ENCODE results near the gene VPS13C. TPM values are rescaled to one million over a fixed set of nuclear protein-coding genes. Genes with fewer than 3 reads are reported as not detected.

VPS13C gene
- total and polyA plus RNA-seq, 2 experiments from 2014 or later: 8.7 to 21.7 TPM

DNA sequence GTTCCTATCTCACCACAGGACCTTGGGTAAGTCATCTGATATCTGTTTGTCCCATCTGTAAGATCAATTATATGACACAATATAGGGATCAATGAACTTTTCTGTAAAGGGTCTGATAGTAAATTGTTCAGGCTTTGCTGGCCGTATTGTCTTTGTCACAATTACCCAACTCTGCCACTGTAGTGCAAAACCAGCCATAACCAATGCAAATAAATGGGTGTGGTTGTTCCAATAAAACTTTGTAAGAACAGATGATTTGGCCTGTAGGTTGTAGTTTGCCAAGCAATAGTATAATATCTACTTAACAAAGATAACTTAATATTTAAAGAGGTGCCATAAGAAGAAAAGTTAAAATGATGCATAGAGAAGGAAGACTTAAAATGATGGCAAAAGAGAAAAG lies 210.8 kb downstream of the VPS13C start:
- 0 out of 2 replicates have a peak, but pooled peaks cover 10% of the 10 kb centered on the region for H3K36me3 ChIP-seq (ENCODE audit: low read depth)
- no peak overlapping the region for H3K9ac ChIP-seq
- TF ChIP-seq EZH2 (IDR thresholded peaks at IDR 0.05; ENCODE audit: insufficient read depth, poor library complexity, severe bottlenecking) (no peak), EZH2phosphoT487 (IDR thresholded peaks at IDR 0.05; ENCODE audit: insufficient read depth, low read depth) (no peak)
- no peaks in the 10 kb centered on the region for H3K9me2 ChIP-seq (ENCODE audit: insufficient read depth)
- H3K9me3 ChIP-seq (ENCODE audit: low read depth): no peaks in the 10 kb centered on the region
- no peak overlapping the region for H3K4me2 ChIP-seq (ENCODE audit: unreplicated experiment)
- H3K27ac ChIP-seq: no peak overlapping the region
- no peaks in the 10 kb centered on the region for H3K4me1 ChIP-seq (ENCODE audit: insufficient read depth)
- H3K79me2 ChIP-seq (ENCODE audit: insufficient read depth): no peaks in the 10 kb centered on the region
- in situ Hi-C loops (cut with MboI): loop anchor here (25.0 kb wide), 1 partner anchor 787 kb away; no protein-coding TSS in a partner anchor
- H3K4me3 ChIP-seq: no peak overlapping the region
- H3F3A ChIP-seq (ENCODE audit: insufficient read depth): no peaks in the 10 kb centered on the region
- H2AFZ ChIP-seq: no peak overlapping the region
- H4K20me1 ChIP-seq (ENCODE audit: insufficient read depth): no peaks in the 10 kb centered on the region
- DNase-seq: no peak
- WGBS, 2 experiments (ENCODE audit: low coverage in 1 of 2, low lambda C conversion rate in 2 of 2, missing lambda C conversion rate in 2 of 2): 95 to 97% methylated on average over 1 of the region's 1 CpG
- no peaks in the 10 kb centered on the region for H3K27me3 ChIP-seq (replicated peaks; ENCODE audit: insufficient read depth)

DNA sequence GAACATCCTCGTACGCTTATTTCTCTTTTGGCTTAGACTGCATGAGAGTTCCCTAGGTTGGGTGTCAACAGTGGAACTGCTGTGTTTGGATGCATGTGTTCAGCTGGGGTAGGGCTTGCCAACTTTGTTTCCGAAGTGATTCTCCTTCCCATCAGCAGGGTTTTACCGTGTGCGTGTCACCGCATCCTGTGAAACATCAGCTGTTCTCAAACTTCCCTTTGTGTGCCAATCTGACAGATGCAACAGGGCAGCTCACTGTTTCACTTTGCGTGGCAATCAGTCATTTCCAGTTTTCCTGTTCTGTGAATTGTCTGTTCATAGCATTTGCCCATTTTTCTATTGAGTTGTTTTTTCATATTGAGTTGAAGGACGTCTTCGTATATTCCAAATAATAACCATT lies 218.8 kb downstream of the VPS13C start:
- no peaks in the 10 kb centered on the region for H3K27me3 ChIP-seq (replicated peaks; ENCODE audit: insufficient read depth)
- no peak overlapping the region for H3K4me3 ChIP-seq
- no peaks in the 10 kb centered on the region for H3F3A ChIP-seq (ENCODE audit: insufficient read depth)
- no peaks in the 10 kb centered on the region for H3K36me3 ChIP-seq (ENCODE audit: low read depth)
- in situ Hi-C loops (cut with MboI): loop anchor here (25.0 kb wide), 1 partner anchor 779 kb away; no protein-coding TSS in a partner anchor
- H3K9me2 ChIP-seq (ENCODE audit: insufficient read depth): no peaks in the 10 kb centered on the region
- H3K27ac ChIP-seq: no peak overlapping the region
- H3K9ac ChIP-seq: no peak overlapping the region
- no peaks in the 10 kb centered on the region for H3K4me1 ChIP-seq (ENCODE audit: insufficient read depth)
- no peaks in the 10 kb centered on the region for H3K79me2 ChIP-seq (ENCODE audit: insufficient read depth)
- no peak for DNase-seq
- no peak overlapping the region for H3K4me2 ChIP-seq (ENCODE audit: unreplicated experiment)
- no peaks in the 10 kb centered on the region for H3K9me3 ChIP-seq (ENCODE audit: low read depth)
- H2AFZ ChIP-seq: no peak overlapping the region
- 82 to 86% methylated on average over 9 of the region's 9 CpGs for WGBS, 2 experiments (ENCODE audit: low coverage in 1 of 2, low lambda C conversion rate in 2 of 2, missing lambda C conversion rate in 2 of 2)
- TF ChIP-seq EZH2phosphoT487 (IDR thresholded peaks at IDR 0.05; ENCODE audit: insufficient read depth, low read depth): no peak
- TF ChIP-seq EZH2 (IDR thresholded peaks at IDR 0.05; ENCODE audit: insufficient read depth, poor library complexity, severe bottlenecking): no peak
- H4K20me1 ChIP-seq (ENCODE audit: insufficient read depth): no peaks in the 10 kb centered on the region

GRCh38 chr15:61840090-61840489 lies 220.2 kb downstream of the VPS13C start:
- H2AFZ ChIP-seq: no peak overlapping the region
- no peak overlapping the region for H3K4me3 ChIP-seq
- no peak overlapping the region for H3K27ac ChIP-seq
- H3K9ac ChIP-seq: no peak overlapping the region
- TF ChIP-seq EZH2phosphoT487 (IDR thresholded peaks at IDR 0.05; ENCODE audit: insufficient read depth, low read depth) (no peak), EZH2 (IDR thresholded peaks at IDR 0.05; ENCODE audit: insufficient read depth, poor library complexity, severe bottlenecking) (no peak)
- DNase-seq: no peak
- WGBS, 2 experiments (ENCODE audit: low coverage in 1 of 2, low lambda C conversion rate in 2 of 2, missing lambda C conversion rate in 2 of 2): 67 to 68% methylated on average over 12 of the region's 12 CpGs
- H3K9me2 ChIP-seq (ENCODE audit: insufficient read depth): no peaks in the 10 kb centered on the region
- no peaks in the 10 kb centered on the region for H3K4me1 ChIP-seq (ENCODE audit: insufficient read depth)
- no peak overlapping the region for H3K4me2 ChIP-seq (ENCODE audit: unreplicated experiment)
- H4K20me1 ChIP-seq (ENCODE audit: insufficient read depth): no peaks in the 10 kb centered on the region
- H3K27me3 ChIP-seq (replicated peaks; ENCODE audit: insufficient read depth): no peaks in the 10 kb centered on the region
- H3K79me2 ChIP-seq (ENCODE audit: insufficient read depth): no peaks in the 10 kb centered on the region
- in situ Hi-C loops (cut with MboI): loop anchor here (25.0 kb wide), 1 partner anchor 778 kb away; no protein-coding TSS in a partner anchor
- no peaks in the 10 kb centered on the region for H3F3A ChIP-seq (ENCODE audit: insufficient read depth)
- no peaks in the 10 kb centered on the region for H3K9me3 ChIP-seq (ENCODE audit: low read depth)
- H3K36me3 ChIP-seq (ENCODE audit: low read depth): no peaks in the 10 kb centered on the region

- in situ Hi-C loops (cut with MboI): loop anchor here (10.0 to 25.0 kb wide), 2 partner anchors 777 to 1255 kb away; no protein-coding TSS in a partner anchor
- Histone ChIP-seq H3K27me3 (replicated peaks; ENCODE audit: insufficient read depth) (no peaks in the 10 kb centered on the region), H3K36me3 (ENCODE audit: low read depth) (no peaks in the 10 kb centered on the region), H3K27ac (no peak overlapping the region), H3K9me3 (ENCODE audit: low read depth) (no peaks in the 10 kb centered on the region), H4K20me1 (ENCODE audit: insufficient read depth) (no peaks in the 10 kb centered on the region), H2AFZ (no peak overlapping the region), H3K4me2 (ENCODE audit: unreplicated experiment) (no peak overlapping the region), H3K9ac (no peak overlapping the region), H3K4me3 (no peak overlapping the region), H3K79me2 (ENCODE audit: insufficient read depth) (no peaks in the 10 kb centered on the region), H3K9me2 (ENCODE audit: insufficient read depth) (no peaks in the 10 kb centered on the region), H3K4me1 (ENCODE audit: insufficient read depth) (no peaks in the 10 kb centered on the region), H3F3A (ENCODE audit: insufficient read depth) (no peaks in the 10 kb centered on the region)
- no peak for DNase-seq
- TF ChIP-seq EZH2 (IDR thresholded peaks at IDR 0.05; ENCODE audit: insufficient read depth, poor library complexity, severe bottlenecking): no peak
- TF ChIP-seq EZH2phosphoT487 (IDR thresholded peaks at IDR 0.05; ENCODE audit: insufficient read depth, low read depth): no peak
- WGBS, 2 experiments (ENCODE audit: low coverage in 1 of 2, low lambda C conversion rate in 2 of 2, missing lambda C conversion rate in 2 of 2): 69 to 75% methylated on average over 8 of the region's 8 CpGs
These were observed 220.7 kb downstream of the VPS13C start for GRCh38 chr15:61839546-61839945.
